GM12878 (cell line): Measurements from ENCODE around the gene ITPR2.

Experiments used
- GATAD2B ChIP-seq: fragments of 450-650 bp; conservative IDR thresholded peaks from 2 replicates; pipeline ENCODE4 v1.6.1; 2017; ENCODE audit warnings: low read depth, mild to moderate bottlenecking, moderate library complexity
- YBX1 ChIP-seq: fragments of 450-650 bp; IDR thresholded peaks from 2 replicates; pipeline ENCODE4 v1.6.1; 2016; ENCODE audit warnings: antibody characterized with exemption
- TF ChIP-seq, protein P1 (sequence below): IDR thresholded peaks from 2 replicates; pipeline ENCODE4 v1.6.1; 2012; ENCODE audit warnings: mild to moderate bottlenecking, low read depth, low read length
- TF ChIP-seq, protein P2 (sequence below): IDR thresholded peaks from 2 replicates; pipeline ENCODE4 v1.6.1; 2012; ENCODE audit warnings: improper control_type of control experiment, low read depth, low read length; ENCODE audit not compliant: insufficient replicate concordance

DNA sequence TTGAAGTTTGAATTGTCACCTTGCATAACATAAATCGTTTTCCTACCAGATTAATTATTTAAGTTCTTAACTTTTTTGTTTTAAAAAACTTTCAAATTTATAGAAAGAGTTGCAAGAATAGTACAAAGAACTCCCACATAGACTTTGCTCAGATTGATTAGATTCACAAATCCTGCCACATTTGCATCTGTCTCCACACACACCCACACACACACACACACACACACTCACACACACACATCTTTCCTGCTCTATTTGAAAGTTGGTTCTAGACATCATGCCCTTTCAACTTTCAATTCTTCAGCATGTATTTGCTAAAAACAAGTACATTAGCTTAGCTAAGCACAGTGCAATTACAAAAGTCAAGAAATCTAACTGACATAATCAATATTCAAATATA, 184.0 kb downstream of the ITPR2 start:
- TF ChIP-seq GATAD2B = no peak
- TF ChIP-seq YBX1 = no peak
- TF ChIP-seq, protein P1, sequence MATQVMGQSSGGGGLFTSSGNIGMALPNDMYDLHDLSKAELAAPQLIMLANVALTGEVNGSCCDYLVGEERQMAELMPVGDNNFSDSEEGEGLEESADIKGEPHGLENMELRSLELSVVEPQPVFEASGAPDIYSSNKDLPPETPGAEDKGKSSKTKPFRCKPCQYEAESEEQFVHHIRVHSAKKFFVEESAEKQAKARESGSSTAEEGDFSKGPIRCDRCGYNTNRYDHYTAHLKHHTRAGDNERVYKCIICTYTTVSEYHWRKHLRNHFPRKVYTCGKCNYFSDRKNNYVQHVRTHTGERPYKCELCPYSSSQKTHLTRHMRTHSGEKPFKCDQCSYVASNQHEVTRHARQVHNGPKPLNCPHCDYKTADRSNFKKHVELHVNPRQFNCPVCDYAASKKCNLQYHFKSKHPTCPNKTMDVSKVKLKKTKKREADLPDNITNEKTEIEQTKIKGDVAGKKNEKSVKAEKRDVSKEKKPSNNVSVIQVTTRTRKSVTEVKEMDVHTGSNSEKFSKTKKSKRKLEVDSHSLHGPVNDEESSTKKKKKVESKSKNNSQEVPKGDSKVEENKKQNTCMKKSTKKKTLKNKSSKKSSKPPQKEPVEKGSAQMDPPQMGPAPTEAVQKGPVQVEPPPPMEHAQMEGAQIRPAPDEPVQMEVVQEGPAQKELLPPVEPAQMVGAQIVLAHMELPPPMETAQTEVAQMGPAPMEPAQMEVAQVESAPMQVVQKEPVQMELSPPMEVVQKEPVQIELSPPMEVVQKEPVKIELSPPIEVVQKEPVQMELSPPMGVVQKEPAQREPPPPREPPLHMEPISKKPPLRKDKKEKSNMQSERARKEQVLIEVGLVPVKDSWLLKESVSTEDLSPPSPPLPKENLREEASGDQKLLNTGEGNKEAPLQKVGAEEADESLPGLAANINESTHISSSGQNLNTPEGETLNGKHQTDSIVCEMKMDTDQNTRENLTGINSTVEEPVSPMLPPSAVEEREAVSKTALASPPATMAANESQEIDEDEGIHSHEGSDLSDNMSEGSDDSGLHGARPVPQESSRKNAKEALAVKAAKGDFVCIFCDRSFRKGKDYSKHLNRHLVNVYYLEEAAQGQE = no peak
- TF ChIP-seq, protein P2, sequence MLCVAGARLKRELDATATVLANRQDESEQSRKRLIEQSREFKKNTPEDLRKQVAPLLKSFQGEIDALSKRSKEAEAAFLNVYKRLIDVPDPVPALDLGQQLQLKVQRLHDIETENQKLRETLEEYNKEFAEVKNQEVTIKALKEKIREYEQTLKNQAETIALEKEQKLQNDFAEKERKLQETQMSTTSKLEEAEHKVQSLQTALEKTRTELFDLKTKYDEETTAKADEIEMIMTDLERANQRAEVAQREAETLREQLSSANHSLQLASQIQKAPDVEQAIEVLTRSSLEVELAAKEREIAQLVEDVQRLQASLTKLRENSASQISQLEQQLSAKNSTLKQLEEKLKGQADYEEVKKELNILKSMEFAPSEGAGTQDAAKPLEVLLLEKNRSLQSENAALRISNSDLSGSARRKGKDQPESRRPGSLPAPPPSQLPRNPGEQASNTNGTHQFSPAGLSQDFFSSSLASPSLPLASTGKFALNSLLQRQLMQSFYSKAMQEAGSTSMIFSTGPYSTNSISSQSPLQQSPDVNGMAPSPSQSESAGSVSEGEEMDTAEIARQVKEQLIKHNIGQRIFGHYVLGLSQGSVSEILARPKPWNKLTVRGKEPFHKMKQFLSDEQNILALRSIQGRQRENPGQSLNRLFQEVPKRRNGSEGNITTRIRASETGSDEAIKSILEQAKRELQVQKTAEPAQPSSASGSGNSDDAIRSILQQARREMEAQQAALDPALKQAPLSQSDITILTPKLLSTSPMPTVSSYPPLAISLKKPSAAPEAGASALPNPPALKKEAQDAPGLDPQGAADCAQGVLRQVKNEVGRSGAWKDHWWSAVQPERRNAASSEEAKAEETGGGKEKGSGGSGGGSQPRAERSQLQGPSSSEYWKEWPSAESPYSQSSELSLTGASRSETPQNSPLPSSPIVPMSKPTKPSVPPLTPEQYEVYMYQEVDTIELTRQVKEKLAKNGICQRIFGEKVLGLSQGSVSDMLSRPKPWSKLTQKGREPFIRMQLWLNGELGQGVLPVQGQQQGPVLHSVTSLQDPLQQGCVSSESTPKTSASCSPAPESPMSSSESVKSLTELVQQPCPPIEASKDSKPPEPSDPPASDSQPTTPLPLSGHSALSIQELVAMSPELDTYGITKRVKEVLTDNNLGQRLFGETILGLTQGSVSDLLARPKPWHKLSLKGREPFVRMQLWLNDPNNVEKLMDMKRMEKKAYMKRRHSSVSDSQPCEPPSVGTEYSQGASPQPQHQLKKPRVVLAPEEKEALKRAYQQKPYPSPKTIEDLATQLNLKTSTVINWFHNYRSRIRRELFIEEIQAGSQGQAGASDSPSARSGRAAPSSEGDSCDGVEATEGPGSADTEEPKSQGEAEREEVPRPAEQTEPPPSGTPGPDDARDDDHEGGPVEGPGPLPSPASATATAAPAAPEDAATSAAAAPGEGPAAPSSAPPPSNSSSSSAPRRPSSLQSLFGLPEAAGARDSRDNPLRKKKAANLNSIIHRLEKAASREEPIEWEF = no peak
